HG03175 (cell line): ENCODE results near the gene MORC1.
"Not testable (repeated sequence)": the region's sequence is repeated elsewhere in the genome, so short reads cannot be mapped to it uniquely, and the experiment has no call there.

Experiments
- ATAC-seq: cut with Tn5 transposase; IDR thresholded peaks from one replicate; pipeline ENCODE4 v1.9.1; 2021; ENCODE audit warnings: mild to moderate bottlenecking, moderate library complexity; ENCODE audit not compliant: unreplicated experiment

Gene MORC1

GRCh38 chr3:109117939-109118338 lies at the start of gene MORC1:
MORC1 (minus strand) TSS chr3:109118134; CDS start chr3:109118059, 75 bp downstream.
- no peak for ATAC-seq

DNA sequence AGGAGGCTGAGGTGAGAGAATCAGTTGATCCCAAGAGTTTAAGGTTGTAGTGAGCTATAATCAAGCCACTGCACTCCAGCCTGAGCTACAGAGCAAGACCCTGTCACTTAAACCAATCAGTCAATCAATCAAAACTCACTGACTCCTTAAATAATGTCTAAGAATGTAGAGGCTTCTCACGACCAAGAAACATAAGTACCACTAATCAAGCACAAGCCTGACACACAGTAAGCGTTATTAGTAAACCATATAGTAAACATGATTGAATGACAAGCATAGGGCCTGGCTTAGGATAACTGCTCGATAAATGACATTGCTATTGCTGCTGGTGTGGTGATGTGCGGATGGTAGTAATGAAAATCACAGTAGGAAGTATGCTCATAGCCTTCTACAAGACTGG lies 48.0 kb upstream of the MORC1 start:
- no peak for ATAC-seq

DNA sequence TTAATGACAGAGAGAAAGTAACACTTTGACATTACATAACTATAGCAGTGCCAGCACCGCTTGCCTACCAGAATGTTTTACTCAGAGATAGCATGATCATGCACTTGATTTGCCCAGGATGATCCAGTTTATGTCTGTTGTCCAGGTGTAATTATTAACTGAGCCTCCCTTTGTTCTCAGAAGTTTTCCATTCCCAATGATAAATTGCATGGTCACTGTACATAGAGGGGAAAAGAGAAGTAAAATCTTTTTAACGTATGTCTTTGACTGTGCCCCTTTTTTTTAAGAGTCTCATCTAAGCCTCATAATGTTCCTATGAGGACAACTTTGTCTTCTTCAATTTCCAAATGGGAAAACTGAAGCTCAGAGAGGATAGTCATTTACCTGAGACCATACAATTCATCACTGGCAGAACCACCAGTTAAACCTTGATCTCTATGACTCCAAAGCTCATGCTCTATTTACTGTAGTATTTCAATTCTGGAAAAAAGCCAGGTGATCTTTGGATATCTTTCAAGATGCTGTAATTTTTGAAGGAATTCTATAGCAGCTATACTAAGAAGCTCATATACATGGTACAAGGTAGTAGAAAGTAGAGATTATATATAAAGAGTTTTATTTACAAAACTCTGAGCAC lies 43.7 kb upstream of the MORC1 start:
- no peak for ATAC-seq

DNA sequence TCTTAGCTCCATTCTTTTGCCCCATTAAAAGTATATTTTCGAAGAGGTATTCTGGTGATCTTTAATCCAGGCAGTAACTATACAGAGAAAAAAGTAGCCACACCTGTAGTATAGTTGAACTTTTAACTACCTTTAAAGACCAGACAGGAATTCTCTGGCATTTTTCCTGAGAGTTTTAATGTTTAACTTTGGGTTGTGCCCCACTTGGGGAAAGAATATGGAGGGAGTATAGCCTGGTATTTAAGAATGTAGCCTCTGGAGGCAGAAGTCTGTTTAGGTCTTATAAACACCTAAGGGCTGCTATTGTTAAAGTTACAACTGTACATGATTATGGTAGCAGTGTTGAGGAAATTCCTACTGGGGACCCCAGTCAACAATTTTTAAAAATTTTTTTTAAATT lies 37.9 kb upstream of the MORC1 start:
- ATAC-seq, result no peak

- ATAC-seq, result no peak
These were observed 37.0 kb upstream of the MORC1 start for GRCh38 chr3:109154979-109155378.

DNA sequence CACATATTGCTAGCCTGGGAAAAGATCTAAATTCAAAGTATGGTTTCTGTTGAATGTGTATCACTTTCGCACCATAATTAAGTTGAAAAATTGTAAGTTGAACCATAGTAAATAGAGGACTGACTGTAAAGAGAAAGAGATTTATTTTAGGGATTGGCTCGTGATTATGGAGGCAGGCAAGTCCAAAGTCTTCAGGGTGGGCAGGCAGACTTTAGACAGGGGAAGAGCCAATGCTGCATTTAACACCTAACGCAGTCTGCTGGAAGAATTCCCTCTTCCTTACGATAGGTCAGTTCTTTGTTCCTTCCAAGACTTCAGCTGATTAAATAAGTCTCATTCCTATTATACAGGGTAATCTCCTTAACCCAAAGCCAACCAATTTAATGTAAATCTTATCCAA lies 34.4 kb upstream of the MORC1 start:
- no peak for ATAC-seq

DNA sequence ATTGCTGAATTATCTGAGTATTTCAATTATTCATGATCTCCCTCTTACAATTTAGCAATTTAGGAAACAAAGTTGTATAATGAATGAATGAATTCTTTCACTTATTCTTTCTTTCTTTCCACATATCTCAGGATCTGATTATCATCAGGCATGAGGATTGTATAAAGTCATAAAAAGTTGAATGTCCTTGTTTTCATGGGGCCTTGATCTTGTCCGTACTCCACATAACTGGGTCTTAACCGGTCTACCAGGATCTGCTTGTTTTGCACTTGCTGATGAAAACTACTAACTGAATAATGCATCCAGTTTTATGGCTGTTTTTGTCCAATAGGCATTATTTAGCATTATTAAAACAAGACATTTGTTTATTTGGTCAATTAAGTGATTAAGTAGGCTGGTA lies 31.1 kb upstream of the MORC1 start:
- no peak for ATAC-seq

DNA sequence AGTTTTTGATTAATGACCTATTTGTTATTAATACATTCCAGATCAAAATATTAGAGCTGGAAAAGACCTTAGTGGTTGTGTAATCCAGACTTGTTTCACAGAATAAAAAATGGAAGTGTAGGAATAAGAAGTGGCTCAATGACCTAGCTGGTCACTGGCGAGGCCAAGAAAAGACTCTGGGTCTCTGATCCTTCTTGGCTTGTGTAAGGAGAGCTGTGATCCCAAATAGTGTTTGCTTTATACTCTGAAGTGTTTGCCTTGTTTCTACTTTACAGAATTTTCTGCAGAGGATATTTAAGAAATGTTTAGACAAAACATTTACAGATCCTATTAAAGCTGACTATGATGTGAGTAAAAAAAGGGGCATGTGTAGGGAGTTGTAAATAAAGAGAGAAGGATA lies 25.7 kb upstream of the MORC1 start:
- no peak for ATAC-seq

- no peak for ATAC-seq
These were observed 22.4 kb upstream of the MORC1 start for GRCh38 chr3:109140318-109140717.

DNA sequence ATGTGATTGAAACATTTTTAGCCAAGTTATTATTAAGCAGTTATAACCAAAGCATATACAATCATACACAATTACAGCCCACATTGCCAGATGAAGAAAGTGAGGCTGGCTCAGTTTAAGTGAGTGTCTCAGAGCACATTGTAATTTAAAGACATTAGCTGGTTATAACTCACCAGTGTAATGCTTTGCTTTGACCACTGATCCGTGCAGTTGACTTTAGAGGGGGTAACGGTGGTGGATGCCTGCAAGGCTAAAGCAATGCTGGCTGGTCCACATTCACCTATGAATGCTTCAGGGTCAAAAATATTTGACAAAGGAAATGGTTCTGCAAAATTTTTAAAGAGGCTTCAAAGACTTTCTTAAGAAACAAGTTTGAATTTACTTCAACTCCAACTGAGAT lies 19.8 kb upstream of the MORC1 start:
- ATAC-seq, result no peak

- ATAC-seq, result no peak
These were observed 18.6 kb upstream of the MORC1 start, which contains the start of gene C3orf85 for GRCh38 chr3:109136523-109136922. C3orf85 (plus strand) TSS chr3:109136719; CDS start chr3:109136848, 129 bp downstream.

- ATAC-seq, result not testable (repeated sequence)
These were observed 15.5 kb upstream of the MORC1 start for GRCh38 chr3:109133474-109133816.

GRCh38 chr3:109132801-109133473 lies 15.0 kb upstream of the MORC1 start:
- no peak for ATAC-seq

- ATAC-seq, result no peak
These were observed 13.3 kb upstream of the MORC1 start for GRCh38 chr3:109131276-109131675.

- ATAC-seq, result no peak
These were observed 9.6 kb upstream of the MORC1 start for GRCh38 chr3:109127553-109127952.

DNA sequence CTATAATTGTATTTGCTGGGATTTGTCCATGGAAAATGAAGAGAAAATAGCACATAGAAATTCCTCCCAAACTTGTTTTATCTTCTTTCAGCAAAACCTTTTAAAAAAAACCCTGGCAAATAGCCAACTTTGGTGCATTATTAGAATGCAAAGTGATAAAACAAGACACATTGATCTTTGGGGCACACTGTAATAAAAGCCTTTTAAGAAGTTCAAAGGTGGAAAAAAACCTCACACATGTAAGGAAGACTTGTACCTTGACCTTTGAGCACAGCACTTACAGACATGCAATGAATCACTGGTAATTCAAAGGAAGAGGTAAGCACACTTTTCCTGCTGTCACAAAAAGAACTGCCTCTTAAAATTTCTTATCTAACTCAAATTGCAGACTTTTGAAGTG lies 8.0 kb upstream of the MORC1 start:
- no peak for ATAC-seq

- ATAC-seq, result no peak
These were observed 4.8 kb upstream of the MORC1 start for GRCh38 chr3:109122690-109123089.

DNA sequence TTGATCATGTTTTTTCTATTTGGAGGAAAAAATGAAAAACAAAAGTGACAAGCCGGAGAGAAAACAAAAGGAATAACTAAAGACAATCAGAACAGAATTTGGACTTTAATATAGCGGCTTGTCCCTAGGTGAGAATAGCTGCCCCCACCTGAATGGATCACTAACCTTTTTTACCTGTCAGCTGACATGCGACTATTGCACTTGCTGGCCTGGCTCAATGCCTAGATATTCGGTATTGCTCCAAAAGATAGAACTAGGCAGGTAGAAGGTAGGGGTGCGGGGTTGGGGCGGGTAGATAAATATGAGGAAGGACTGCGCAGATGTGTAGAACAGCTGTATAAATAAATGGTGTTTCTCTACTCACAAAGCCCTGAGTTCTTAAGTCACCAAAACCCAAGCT lies 650 bp upstream of the MORC1 start:
- ATAC-seq, result no peak

DNA sequence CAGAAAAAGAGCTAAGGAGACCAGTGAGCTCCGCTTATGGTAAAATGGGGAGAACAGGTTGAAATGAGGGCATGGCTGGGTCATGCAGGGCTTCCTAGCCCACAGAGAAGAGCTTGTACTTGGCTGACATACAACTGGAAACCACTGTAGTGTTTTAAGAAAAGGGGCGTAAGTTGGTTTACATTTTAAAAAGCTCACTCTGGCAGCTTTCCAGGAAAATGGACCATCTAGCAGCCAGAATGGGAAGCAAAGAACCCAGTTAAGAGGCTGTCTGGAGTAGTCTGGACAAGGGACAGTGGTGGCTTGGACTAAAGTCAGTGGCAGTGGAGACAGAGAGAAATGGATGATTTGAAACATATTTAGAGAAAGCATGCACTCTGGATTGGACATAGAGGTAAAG lies 1.9 kb downstream of the MORC1 start:
- no peak for ATAC-seq

GRCh38 chr3:109115451-109115850 lies 2.5 kb downstream of the MORC1 start:
- ATAC-seq, result no peak

DNA sequence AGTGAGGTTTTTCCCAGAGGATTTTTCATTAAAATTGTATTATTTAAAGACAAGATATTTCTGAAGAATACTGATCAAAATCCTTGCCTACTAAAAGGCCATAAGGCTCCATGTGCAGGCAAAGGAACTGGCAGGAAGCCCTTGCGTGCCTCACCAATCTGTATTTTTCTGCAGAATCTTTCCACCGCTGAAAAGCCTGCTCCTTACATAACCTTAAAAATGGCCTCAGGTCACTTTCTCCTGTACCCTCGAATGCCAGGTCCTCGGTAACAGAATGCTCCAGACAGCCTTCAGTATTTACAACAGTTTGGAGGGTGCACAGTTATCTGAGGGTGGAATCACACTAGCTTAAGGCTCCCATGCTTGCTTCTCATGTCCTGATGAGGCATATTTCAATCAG lies 3.2 kb downstream of the MORC1 start:
- ATAC-seq, result no peak

GRCh38 chr3:109112946-109113760 lies 4.8 kb downstream of the MORC1 start:
- ATAC-seq, result no peak
